HG02852 (cell line): Measurements from ENCODE around the gene GOLGA6L10.
"Not testable (repeated sequence)": the region's sequence is repeated elsewhere in the genome, so short reads cannot be mapped to it uniquely, and the experiment has no call there.

Experiments used
- ATAC-seq: cut with Tn5 transposase; IDR thresholded peaks from one replicate; pipeline ENCODE4 v1.9.1; 2021; ENCODE audit warnings: mild to moderate bottlenecking, moderate library complexity; ENCODE audit not compliant: unreplicated experiment

The GOLGA6L10 gene

GRCh38 chr15:82319522-82320278 is 29.6 kb downstream of the GOLGA6L10 start:
- not testable (repeated sequence) for ATAC-seq

DNA sequence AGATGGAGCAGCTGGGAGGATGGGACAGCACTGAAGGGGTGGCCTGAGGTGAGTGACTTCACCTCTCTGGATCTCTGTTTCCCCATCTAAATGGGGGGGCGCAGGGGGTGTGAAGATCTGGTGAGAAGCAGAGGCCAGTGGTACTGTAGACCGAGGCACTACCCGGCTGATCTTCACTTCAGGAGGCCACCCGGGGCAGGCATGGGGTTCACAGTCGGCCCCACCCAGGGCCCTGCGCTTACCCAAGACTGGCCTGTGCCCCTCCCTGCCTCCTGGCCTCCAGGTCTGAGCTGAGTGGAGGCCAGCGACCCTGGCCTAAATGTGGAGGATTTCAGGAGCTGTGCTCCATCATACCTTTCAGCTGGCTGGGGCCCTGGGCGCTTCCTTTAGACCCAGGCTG is 31.0 kb downstream of the GOLGA6L10 start:
- ATAC-seq: not testable (repeated sequence)

- not testable (repeated sequence) for ATAC-seq
Observed at GRCh38 chr15:82317516-82317915, 31.8 kb downstream of the GOLGA6L10 start.

GRCh38 chr15:82317091-82317489 is 32.2 kb downstream of the GOLGA6L10 start:
- no peak for ATAC-seq

- not testable (repeated sequence) for ATAC-seq
Observed at GRCh38 chr15:82316247-82317090, 32.8 kb downstream of the GOLGA6L10 start.

DNA sequence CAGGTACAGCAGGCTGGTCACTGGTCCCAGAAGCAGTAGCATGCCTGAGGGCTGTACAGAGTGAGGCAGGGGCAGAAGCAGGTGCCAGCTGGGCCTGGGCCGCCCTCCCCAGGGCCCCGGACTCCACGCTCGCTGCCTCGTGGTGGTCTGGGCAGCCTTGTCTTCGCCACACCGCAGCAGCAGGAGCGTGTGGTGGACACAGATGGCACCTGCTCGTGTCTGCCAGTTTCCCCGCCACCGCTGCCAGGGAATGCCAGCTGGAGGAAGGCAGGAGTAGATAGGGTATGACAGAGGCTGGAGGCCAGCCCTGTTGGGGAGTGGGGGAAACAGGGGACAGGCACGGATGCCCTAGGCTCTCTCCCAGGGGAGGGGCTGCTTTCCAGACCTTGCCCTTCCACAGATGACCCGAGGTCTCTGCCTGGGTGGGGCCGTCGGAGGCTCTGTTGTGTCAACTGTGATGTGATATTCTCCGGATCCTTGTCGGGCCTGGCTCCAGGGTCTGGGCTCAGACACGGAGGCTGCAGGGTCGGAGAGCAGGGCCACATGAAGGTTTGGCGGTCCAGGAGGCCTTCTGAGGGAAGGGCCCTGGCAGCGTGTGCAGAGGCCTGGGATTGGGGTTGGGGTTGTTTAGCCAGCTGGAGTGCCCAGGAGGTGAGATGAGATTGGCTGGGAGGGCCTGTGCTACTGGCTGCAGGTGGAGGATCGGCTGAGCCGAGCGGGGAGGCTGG is 33.6 kb downstream of the GOLGA6L10 start:
- ATAC-seq: no peak

- no peak for ATAC-seq
Observed at GRCh38 chr15:82314769-82315518, 34.3 kb downstream of the GOLGA6L10 start.

DNA sequence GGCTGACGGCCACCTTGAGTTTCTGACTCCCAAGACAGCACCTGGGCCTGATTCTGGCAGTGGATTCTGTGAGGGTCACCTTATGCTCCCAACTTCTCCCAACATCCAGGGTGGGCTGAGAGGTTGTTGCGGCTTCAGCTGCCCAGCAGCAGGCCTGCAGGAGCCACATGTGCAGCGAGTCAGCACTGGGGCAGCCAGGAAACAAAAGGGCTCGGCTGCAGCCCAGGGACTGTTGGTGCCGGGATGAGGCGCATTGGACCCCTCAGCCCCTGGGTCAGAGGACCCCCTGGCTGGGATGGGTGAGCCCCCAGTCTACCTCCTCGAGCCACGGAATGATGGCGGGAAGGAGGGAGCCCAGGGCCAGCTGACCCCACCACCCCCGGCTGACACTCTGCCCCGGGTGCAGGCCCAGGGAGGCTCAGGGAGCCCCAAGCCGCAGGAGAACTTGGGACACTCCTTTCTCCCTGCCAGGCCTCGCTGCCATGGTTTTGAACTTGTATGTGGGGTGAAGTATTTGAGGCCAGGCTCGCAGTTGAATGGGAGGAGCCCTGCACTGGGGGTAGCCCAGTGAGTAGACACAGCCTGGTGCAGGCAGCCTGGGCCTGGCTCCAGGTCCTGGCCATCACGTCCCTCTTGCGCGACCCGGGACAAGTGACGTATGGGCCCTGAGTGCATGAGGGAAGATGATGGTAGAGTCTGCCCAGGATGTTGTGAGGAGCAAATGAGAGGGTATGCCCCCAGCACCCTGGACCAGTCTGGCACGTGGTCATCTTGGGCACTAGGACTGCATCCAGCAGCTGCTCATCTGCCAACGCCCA is 35.1 kb downstream of the GOLGA6L10 start:
- not testable (repeated sequence) for ATAC-seq

DNA sequence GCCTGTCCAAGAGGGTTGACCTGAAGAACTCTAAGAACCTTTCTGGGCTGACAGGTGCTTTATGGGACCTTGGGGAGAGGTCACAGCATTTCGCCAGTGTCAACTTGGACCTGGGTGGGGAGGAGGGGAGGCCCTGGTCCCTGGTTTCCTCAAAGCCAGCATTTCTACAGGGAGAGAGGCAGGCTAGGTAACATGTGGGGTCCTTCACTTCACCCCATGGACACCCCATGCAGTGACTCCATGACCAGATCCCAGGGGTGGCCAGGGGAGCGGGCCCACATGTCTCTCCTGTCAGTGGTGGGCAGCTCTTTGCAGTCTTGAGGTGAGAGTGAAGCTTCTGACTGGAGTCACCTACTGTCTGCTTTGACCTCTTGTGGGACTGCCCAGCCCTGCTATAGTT is 35.8 kb downstream of the GOLGA6L10 start:
- no peak for ATAC-seq

DNA sequence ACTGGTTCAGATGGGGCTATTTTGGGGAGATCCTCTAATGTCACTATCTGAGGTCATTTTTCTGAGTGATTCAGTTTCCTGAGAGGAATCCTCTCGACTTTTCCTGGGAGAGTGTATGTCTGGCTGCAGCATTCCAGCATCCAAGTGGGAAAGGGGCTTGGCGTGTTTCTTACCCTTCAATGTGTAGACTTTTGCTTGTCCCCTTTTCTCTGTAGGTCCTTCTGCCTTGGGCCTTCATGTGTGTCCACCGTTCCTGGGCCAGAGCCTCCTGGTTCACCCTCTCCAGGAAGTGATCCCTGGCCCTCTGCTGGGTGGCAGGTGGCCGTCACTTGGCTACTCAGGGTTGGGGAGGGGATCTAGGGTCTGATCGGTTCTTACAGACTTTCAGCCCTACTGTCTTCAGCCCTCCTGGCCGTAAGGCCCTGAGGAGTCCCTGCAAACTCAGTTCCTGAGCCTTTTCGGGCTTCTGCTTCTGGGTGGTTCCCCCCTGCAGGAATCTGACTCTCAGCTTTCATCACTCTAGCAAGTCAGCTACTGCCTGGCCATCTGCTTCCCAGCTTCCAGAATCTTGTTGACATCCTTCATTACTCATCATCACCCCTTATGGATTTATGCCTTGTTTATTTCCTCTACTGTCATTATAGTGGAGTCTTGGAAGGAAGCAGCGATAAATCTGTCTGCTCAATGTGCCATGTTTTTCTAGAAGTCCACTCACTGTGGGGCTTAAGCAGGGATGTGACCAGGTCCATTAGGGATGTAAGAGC is 36.5 kb downstream of the GOLGA6L10 start:
- ATAC-seq: no peak

DNA sequence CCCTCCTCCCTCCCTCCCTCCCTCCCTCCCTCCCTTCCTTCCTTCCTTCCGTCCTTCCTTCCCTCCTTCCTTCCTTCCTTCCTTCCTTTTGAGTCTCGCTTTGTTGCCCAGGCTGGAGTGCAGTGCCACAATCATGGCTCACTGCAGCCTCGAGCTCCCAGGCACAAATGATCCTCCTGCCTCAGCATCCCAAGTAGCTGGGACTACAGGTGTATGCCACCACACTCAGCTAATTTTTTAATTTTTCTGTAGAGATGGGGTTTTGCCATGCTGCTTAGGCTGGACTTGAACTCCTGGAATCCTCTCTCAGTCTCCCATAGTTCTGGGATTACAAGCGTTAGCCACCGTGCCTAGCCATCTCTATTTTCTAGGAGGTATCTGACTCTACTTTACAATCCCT is 38.0 kb downstream of the GOLGA6L10 start:
- not testable (repeated sequence) for ATAC-seq

- ATAC-seq: no peak
Observed at GRCh38 chr15:82309802-82310201, 39.5 kb downstream of the GOLGA6L10 start.

DNA sequence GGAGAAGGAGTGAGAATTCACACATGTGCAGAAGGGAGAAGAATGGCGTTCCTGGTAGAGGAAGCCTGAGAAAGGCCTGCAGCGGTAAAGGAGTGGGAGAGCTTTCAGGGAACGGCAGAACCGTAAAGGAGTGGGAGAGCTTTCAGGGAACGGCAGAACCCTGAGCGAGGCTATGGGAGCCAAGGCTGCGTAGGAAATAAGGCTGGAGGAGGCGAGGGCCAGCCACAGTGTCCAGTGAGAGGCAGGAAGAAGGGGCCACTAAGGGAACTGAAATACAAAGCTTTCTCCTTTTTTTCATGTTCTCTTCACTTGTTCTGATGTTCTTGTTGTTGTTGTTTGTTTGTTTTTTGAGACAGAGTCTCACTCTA is 41.6 kb downstream of the GOLGA6L10 start:
- ATAC-seq: no peak

- ATAC-seq: no peak
Observed at GRCh38 chr15:82306791-82307713, 42.2 kb downstream of the GOLGA6L10 start.

- no peak for ATAC-seq
Observed at GRCh38 chr15:82305621-82306048, 43.6 kb downstream of the GOLGA6L10 start.

DNA sequence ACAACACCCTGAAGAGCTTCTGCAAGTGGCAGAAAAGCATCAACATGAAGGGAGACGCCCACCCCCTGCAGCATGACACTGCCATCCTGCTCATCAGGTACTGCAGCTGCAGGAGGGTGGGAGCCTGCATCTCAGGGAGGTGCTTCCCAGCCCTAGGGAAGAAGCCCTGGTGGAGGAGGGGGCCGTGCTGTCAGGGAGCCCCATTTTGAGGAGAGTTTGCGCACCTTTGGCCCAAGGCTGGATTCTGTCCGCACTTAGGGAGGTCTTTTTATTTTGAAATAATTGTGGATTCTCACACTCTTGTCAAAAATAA is 44.5 kb downstream of the GOLGA6L10 start:
- ATAC-seq: no peak

- no peak for ATAC-seq
Observed at GRCh38 chr15:82303956-82304777, 45.1 kb downstream of the GOLGA6L10 start.
